ENCODE data around the gene DCBLD1.

The DCBLD1 gene

DNA sequence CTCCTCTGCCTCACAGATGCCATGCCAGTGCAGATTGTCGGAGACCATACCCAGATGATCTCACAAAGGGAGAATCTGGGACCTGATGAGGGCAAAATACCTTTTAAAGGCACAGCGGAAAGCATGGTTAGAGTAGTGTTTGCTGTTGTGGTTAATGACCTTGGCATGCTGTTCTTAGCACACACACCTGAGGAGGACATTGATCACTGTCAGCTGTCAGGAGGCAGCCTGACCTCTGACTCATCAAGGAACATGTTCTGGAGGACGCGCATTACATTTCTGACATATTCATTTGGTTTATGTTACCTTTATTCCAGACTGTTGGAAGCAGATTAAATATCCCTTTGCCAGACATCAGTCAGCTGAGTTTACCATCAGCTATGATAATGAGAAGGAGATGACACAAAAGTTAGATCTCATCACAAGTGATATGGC is 62.7 kb downstream of the DCBLD1 start:
- Histone ChIP-seq H3K27ac (ENCODE audit: extremely low read depth, low read depth, low read length) (no peak overlapping the region), H3K4me1 (ENCODE audit: control insufficient read depth, insufficient read depth, low read length) (peaks cover 4% of the 10 kb centered on the region; the same call in 1 of the 2 replicates)

DNA sequence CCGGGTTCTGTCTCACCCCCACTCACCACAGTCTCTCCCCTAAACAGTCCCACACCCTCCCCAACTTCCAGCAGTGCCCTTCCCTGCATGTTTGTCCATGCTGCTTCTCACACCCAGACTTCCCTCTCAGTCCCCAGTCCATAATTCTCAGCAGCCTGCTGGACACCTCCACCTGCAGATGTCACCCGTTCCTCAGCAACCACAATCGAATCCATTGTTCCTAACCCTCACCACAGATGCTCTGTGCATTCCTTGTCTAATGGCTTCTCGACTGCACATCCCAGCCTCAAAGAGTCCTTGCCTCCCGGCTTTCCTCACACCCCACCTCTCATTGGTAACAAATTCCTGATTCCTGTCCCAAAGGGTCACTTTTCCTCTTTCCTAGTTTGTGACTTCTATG is 64.2 kb downstream of the DCBLD1 start:
- CTCF ChIA-PET: interaction anchor here (1.0 to 2.3 kb wide), 2 partner anchors 10 to 97 kb away, joined by 4 to 13 read pairs; no protein-coding TSS in a partner anchor
- POLR2A ChIA-PET: interaction anchor here (0.6 kb wide), 1 partner anchor 57 kb away, joined by 3 read pairs; no protein-coding TSS in a partner anchor
- H3K27ac ChIP-seq (ENCODE audit: extremely low read depth, low read depth, low read length): no peak overlapping the region
- peaks cover 0 to 57% of the 10 kb centered on the region in 2 experiments; a peak in 1 of 3 replicates for H3K36me3 ChIP-seq (ENCODE audit: control insufficient read depth in 2 of 2, insufficient read depth in 1 of 2, low read length in 2 of 2)
- no peaks in the 10 kb centered on the region for H3K9me3 ChIP-seq (ENCODE audit: control insufficient read depth, insufficient read depth, low read depth, low read length)
- TF ChIP-seq ZNF146 (tag by site-specific recombination; IDR thresholded peaks at IDR 0.05): no peak
- TF ChIP-seq ZNF404 (tag by site-specific recombination; IDR thresholded peaks at IDR 0.05): no peak
- no peak for TF ChIP-seq ZNF416 (tag by site-specific recombination; IDR thresholded peaks at IDR 0.05)
- TF ChIP-seq ZNF580 (tag by site-specific recombination; IDR thresholded peaks at IDR 0.05): no peak
- no peak for TF ChIP-seq ZNF514 (tag by site-specific recombination; IDR thresholded peaks at IDR 0.05)
- TF ChIP-seq ZNF792 (tag by site-specific recombination; IDR thresholded peaks at IDR 0.05): no peak
- no peak for TF ChIP-seq ZNF133 (tag by site-specific recombination; IDR thresholded peaks at IDR 0.05)
- no peak for TF ChIP-seq ZNF585B (tag by site-specific recombination; IDR thresholded peaks at IDR 0.05)
- no peak for TF ChIP-seq ZNF274 (IDR thresholded peaks at IDR 0.05; ENCODE audit: low read length)
- TF ChIP-seq ZNF274 (tag by site-specific recombination; IDR thresholded peaks at IDR 0.05; ENCODE audit: borderline replicate concordance): no peak
- no peak for TF ChIP-seq ZNF2 (tag by site-specific recombination; IDR thresholded peaks at IDR 0.05)
- TF ChIP-seq ZNF558 (tag by site-specific recombination; IDR thresholded peaks at IDR 0.05): no peak
- TF ChIP-seq ZNF132 (tag by site-specific recombination; IDR thresholded peaks at IDR 0.05; ENCODE audit: borderline replicate concordance): no peak
- TF ChIP-seq ZNF548 (tag by site-specific recombination; IDR thresholded peaks at IDR 0.05): no peak
- H3K4me1 ChIP-seq (ENCODE audit: control insufficient read depth, insufficient read depth, low read length): peaks cover 4% of the 10 kb centered on the region; the same call in 1 of the 2 replicates
- H3K4me3 ChIP-seq (ENCODE audit: low read depth, low read length): no peak overlapping the region

More for the DNA sequence above, 62.7 kb downstream of the DCBLD1 start:
- H3K4me3 ChIP-seq (ENCODE audit: low read depth, low read length): no peak overlapping the region
- peaks cover 0 to 68% of the 10 kb centered on the region in 2 experiments; a peak in 2 of 3 replicates for H3K36me3 ChIP-seq (ENCODE audit: control insufficient read depth in 2 of 2, insufficient read depth in 1 of 2, low read length in 2 of 2)
- POLR2A ChIA-PET: no interaction called here
- TF ChIP-seq MEIS1 (CRISPR knock-in tag; IDR thresholded peaks at IDR 0.05; ENCODE audit: borderline replicate concordance) (peak; percentile 63; the same call in 1 of the 2 replicates), ZNF423 (tag by site-specific recombination; IDR thresholded peaks at IDR 0.05) (no peak)
- no peaks in the 10 kb centered on the region for H3K9me3 ChIP-seq (ENCODE audit: control insufficient read depth, insufficient read depth, low read depth, low read length)
- CTCF ChIA-PET: interaction anchor here (0.5 to 2.3 kb wide), 2 partner anchors 11 to 93 kb away, joined by 3 to 13 read pairs; no protein-coding TSS in a partner anchor

DNA sequence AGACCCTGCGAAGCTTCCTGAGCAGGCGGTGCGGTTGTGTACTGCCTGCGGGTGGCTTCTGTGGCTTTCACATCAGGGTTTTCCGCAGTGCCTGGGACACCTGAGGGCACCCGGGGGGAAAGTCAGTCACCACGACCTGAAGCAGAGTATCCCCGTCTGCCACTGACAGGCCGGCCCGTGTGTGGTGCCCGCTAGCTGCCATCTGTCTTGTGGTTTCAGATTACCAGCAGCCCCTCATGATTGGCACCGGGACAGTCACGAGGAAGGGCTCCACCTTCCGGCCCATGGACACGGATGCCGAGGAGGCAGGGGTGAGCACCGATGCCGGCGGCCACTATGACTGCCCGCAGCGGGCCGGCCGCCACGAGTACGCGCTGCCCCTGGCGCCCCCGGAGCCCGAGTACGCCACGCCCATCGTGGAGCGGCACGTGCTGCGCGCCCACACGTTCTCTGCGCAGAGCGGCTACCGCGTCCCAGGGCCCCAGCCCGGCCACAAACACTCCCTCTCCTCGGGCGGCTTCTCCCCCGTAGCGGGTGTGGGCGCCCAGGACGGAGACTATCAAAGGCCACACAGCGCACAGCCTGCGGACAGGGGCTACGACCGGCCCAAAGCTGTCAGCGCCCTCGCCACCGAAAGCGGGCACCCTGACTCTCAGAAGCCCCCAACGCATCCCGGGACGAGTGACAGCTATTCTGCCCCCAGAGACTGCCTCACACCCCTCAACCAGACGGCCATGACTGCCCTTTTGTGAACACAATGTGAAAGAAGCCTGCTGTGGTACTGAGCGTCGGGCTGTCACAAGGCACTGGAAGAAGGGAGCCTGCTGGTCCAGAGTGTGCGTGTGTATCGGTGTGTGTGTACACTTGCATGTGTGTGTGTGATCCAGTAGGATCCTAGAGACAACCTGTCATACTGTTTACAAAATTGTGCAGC is 65.5 kb downstream of the DCBLD1 start:
- H3K4me1 ChIP-seq (ENCODE audit: control insufficient read depth, insufficient read depth, low read length): peaks cover 4% of the 10 kb centered on the region; the same call in 1 of the 2 replicates
- no peaks in the 10 kb centered on the region for H3K9me3 ChIP-seq (ENCODE audit: control insufficient read depth, insufficient read depth, low read depth, low read length)
- H3K4me3 ChIP-seq (ENCODE audit: low read depth, low read length): no peak overlapping the region
- H3K27ac ChIP-seq (ENCODE audit: extremely low read depth, low read depth, low read length): no peak overlapping the region
- ChIA-PET POLR2A (interaction anchor here (1.3 kb wide), 1 partner anchor 54 kb away, joined by 5 read pairs; the partner anchor contains the start of gene GOPC), CTCF (interaction anchor here (0.7 to 2.3 kb wide), 3 partner anchors 8 to 57 kb away, joined by 3 to 13 read pairs (median 5); no protein-coding TSS in a partner anchor)
- H3K36me3 ChIP-seq (ENCODE audit: control insufficient read depth in 2 of 2, insufficient read depth in 1 of 2, low read length in 2 of 2): peaks cover 0 to 50% of the 10 kb centered on the region in 2 experiments; a peak in 1 of 3 replicates
- TF ChIP-seq AEBP2 (tag by site-specific recombination; IDR thresholded peaks at IDR 0.05; ENCODE audit: borderline replicate concordance) (no peak), ZNF707 (tag by site-specific recombination; IDR thresholded peaks at IDR 0.05) (no peak), ZNF555 (tag by site-specific recombination; conservative IDR thresholded peaks at IDR 0.05) (no peak), ZNF785 (tag by site-specific recombination; IDR thresholded peaks at IDR 0.05) (no peak), ZNF549 (tag by site-specific recombination; IDR thresholded peaks at IDR 0.05) (no peak), ZFP69B (tag by site-specific recombination; IDR thresholded peaks at IDR 0.05) (no peak), ZNF169 (tag by site-specific recombination; IDR thresholded peaks at IDR 0.05) (no peak), ZNF623 (tag by site-specific recombination; IDR thresholded peaks at IDR 0.05) (no peak), ZNF138 (tag by site-specific recombination; IDR thresholded peaks at IDR 0.05; ENCODE audit: borderline replicate concordance) (no peak), ZNF350 (tag by site-specific recombination; IDR thresholded peaks at IDR 0.05) (no peak)
